Adrenal gland (tissue), 12 donors: ENCODE results near the gene NQO1. TPM values are rescaled to one million over a fixed set of nuclear protein-coding genes. Genes with fewer than 3 reads are reported as not detected.

ENCODE experiments used
- DNase-seq, 7 donors: peaks; one replicate each; pipeline ENCODE4 v3.0.0-alpha.2; 2019 to 2020
- H3K27ac ChIP-seq, 5 donors: fragments of 200-600 bp; sonication (generic) in 4 of 5; 1 replicate in 3 of 5; 2 replicates in 2 of 5; pipeline versions ENCODE4 v1.5.1 to v1.8.0; 2016 to 2020; ENCODE audit warnings: mild to moderate bottlenecking in 1 of 5
- H3K27me3 ChIP-seq: fragments of 200-600 bp; 2 replicates; pipeline ENCODE4 v1.8.0; 2021
- H3K36me3 ChIP-seq, 2 donors: fragments of 200-600 bp; replicated peaks in 1 of 2; 1 replicate in 1 of 2; 2 replicates in 1 of 2; pipeline versions ENCODE4 v1.5.1 to v1.8.0; 2018 to 2022
- H3K4me1 ChIP-seq, 2 donors: fragments of 200-600 bp; replicated peaks in 1 of 2; 1 replicate in 1 of 2; 2 replicates in 1 of 2; pipeline versions ENCODE4 v1.5.1 to v1.8.0; 2018 to 2021
- H3K4me3 ChIP-seq, 4 donors: fragments of 200-600 bp; sonication (generic) in 3 of 4; one replicate each; pipeline ENCODE4 v1.5.1; 2016 to 2018
- H3K9me3 ChIP-seq, 3 donors: fragments of 200-600 bp; sonication (generic) in 1 of 3; replicated peaks in 1 of 3; 1 replicate in 2 of 3; 2 replicates in 1 of 3; pipeline versions ENCODE4 v1.5.1 to v1.8.0; 2016 to 2021
- POLR2A ChIP-seq, 2 donors: fragments of 450-650 bp; IDR thresholded peaks; one replicate each; pipeline ENCODE4 v1.6.1; 2017; ENCODE audit warnings: antibody characterized with exemption in 2 of 2, mild to moderate bottlenecking in 2 of 2, moderate library complexity in 1 of 2
- WGBS, 4 donors: extraction: QIAGEN DNeasy Blood & Tissue Kit in 2 of 4; methylation state at CpG; one replicate each; pipeline versions ENCODE4 v1.1.5 to v1.1.7; 2013 to 2017; 5-methylcytosine and 5-hydroxymethylcytosine counted together
- intact Hi-C, 2 donors: fragments of 100-400 bp; cut with DNase I; formaldehyde crosslinking; loops; one replicate each; pipeline versions ENCODE4 v1.14.1 to v1.15.0; 2022 to 2023
- polyA plus RNA-seq, 3 donors: library from polyadenylated mRNA; stranded (reverse); fragments of 200-250 nt in 2 of 3; fragments of 350-450 nt in 1 of 3; fragmentation: Illumina TruSeq in 1 of 3; extraction: RNeasy Lipid Tissue Mini Kit (QIAGEN cat#74804) in 1 of 3; gene quantifications; one replicate each; pipeline ENCODE4 v1.2.3, GENCODE V29; 2013 to 2014
- total RNA-seq, 9 donors: library from RNA; depleted of rRNA in 4 of 9; stranded (reverse); fragments of >200 nt in 4 of 9; fragments of 120-200 nt in 1 of 9; fragmentation: NEBNext Ultra II Directional in 1 of 9; extraction: Animal tissue kit (Norgen Biotek cat#: 25700) in 1 of 9; gene quantifications; one replicate each; pipeline versions ENCODE4 v1.1.0 to v1.2.4, GENCODE V29; 2013 to 2023
- TF ChIP-seq, protein P1 (sequence below), 6 experiments: fragments of 450-650 bp in 4 of 6; fragments of 200-600 bp in 2 of 6; sonication (generic) in 1 of 6; IDR thresholded peaks; 1 replicate in 5 of 6; 2 replicates in 1 of 6; pipeline versions ENCODE4 v1.5.1 to v1.8.0; 2016 to 2021; ENCODE audit warnings: antibody characterized with exemption in 6 of 6, mild to moderate bottlenecking in 2 of 6, moderate library complexity in 1 of 6
- donor health status: healthy with polysubstance abuse.
- donor health status: Bipolar disorder and iron deficiency.
- donor health status: DM: yes; HTN: yes; CAD: no.
- donor health status: DM: no; HTN: no; CAD: no.
- donor health status: DM: no; HTN: no; CAD: no.
- donor health status: DM: yes; HTN: yes; CAD: no.

NQO1 gene
- total and polyA plus RNA-seq, 12 donors = 22.0 to 226 (median 98.0) TPM

DNA sequence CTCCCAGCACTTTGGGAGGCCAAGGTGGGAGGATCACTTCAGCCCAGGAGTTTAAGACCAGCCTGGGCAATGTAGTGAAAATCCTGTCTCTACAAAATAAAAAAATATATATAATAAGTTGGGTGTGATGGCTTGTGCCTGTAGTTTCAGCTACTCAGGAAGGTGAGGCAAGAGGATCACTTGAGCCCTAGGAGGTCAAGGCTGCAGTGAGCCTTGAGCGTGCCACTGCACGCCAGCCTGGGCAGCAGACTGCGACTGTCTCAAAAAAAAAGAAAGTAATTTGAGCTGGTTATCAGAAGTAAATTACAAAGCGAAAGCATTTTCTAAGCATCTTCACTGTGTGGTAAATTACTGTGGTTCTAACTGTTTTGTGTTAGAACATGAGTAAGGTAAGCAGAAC, 66.2 kb downstream of the NQO1 start:
- Histone ChIP-seq H3K36me3 (peaks cover 0 to 57% of the 10 kb centered on the region in 2 donors), H3K4me3 (no peak overlapping the region), H3K9me3 (no peaks in the 10 kb centered on the region), H3K27me3 (no peaks in the 10 kb centered on the region), H3K27ac (peak overlapping the region in 1 of 5 donors; percentile 42), H3K4me1 (no peaks in the 10 kb centered on the region)
- peak in 3 of 7 donors; percentile 33 to 69 (median 41) for DNase-seq
- no peak for TF ChIP-seq POLR2A (IDR thresholded peaks at IDR 0.05)
- TF ChIP-seq, protein P1, sequence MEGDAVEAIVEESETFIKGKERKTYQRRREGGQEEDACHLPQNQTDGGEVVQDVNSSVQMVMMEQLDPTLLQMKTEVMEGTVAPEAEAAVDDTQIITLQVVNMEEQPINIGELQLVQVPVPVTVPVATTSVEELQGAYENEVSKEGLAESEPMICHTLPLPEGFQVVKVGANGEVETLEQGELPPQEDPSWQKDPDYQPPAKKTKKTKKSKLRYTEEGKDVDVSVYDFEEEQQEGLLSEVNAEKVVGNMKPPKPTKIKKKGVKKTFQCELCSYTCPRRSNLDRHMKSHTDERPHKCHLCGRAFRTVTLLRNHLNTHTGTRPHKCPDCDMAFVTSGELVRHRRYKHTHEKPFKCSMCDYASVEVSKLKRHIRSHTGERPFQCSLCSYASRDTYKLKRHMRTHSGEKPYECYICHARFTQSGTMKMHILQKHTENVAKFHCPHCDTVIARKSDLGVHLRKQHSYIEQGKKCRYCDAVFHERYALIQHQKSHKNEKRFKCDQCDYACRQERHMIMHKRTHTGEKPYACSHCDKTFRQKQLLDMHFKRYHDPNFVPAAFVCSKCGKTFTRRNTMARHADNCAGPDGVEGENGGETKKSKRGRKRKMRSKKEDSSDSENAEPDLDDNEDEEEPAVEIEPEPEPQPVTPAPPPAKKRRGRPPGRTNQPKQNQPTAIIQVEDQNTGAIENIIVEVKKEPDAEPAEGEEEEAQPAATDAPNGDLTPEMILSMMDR (IDR thresholded peaks at IDR 0.05) = no peak
- WGBS, 4 donors = 53 to 67% (median 59%) methylated on average over 4 of the region's 4 CpGs
- intact Hi-C loops = no loop called here

Other genes with a start within 250 kb of the NQO1 start
- 10 to 100 TPM; 39.3 to 79.4 (median 54.4) TPM for gene NFAT5, start 160.6 kb downstream of the NQO1 start, total RNA-seq
- gene NFAT5, start 160.6 kb downstream of the NQO1 start, polyA plus RNA-seq = 10 to 100 TPM in 1 of 3 donors, 1 to 10 TPM in 2; 1.9 to 21.9 (median 9.6) TPM
- gene NOB1, start 28.4 kb upstream of the NQO1 start, total RNA-seq = 10 to 100 TPM; 26.9 to 98.4 (median 76.4) TPM
- 10 to 100 TPM; 29.5 to 68.1 (median 38.6) TPM for gene NOB1, start 28.4 kb upstream of the NQO1 start, polyA plus RNA-seq
- 10 to 100 TPM; 40.5 to 99.8 (median 77.7) TPM for gene WWP2, start 35.8 kb upstream of the NQO1 start, total RNA-seq
- gene WWP2, start 35.8 kb upstream of the NQO1 start, polyA plus RNA-seq = 10 to 100 TPM; 28.3 to 45.7 (median 31.6) TPM
- 1 to 10 TPM; 1.0 to 8.0 (median 2.8) TPM for gene CLEC18A, start 224.8 kb upstream of the NQO1 start, total RNA-seq
- 1 to 10 TPM; 1.2 to 3.9 (median 2.9) TPM for gene CLEC18A, start 224.8 kb upstream of the NQO1 start, polyA plus RNA-seq